ENCODE results near the gene FBXO24.
"Not testable (repeated sequence)": the region's sequence is repeated elsewhere in the genome, so short reads cannot be mapped to it uniquely, and the experiment has no call there.

Gene FBXO24, protein sequence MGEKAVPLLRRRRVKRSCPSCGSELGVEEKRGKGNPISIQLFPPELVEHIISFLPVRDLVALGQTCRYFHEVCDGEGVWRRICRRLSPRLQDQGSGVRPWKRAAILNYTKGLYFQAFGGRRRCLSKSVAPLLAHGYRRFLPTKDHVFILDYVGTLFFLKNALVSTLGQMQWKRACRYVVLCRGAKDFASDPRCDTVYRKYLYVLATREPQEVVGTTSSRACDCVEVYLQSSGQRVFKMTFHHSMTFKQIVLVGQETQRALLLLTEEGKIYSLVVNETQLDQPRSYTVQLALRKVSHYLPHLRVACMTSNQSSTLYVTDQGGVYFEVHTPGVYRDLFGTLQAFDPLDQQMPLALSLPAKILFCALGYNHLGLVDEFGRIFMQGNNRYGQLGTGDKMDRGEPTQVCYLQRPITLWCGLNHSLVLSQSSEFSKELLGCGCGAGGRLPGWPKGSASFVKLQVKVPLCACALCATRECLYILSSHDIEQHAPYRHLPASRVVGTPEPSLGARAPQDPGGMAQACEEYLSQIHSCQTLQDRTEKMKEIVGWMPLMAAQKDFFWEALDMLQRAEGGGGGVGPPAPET

DNA sequence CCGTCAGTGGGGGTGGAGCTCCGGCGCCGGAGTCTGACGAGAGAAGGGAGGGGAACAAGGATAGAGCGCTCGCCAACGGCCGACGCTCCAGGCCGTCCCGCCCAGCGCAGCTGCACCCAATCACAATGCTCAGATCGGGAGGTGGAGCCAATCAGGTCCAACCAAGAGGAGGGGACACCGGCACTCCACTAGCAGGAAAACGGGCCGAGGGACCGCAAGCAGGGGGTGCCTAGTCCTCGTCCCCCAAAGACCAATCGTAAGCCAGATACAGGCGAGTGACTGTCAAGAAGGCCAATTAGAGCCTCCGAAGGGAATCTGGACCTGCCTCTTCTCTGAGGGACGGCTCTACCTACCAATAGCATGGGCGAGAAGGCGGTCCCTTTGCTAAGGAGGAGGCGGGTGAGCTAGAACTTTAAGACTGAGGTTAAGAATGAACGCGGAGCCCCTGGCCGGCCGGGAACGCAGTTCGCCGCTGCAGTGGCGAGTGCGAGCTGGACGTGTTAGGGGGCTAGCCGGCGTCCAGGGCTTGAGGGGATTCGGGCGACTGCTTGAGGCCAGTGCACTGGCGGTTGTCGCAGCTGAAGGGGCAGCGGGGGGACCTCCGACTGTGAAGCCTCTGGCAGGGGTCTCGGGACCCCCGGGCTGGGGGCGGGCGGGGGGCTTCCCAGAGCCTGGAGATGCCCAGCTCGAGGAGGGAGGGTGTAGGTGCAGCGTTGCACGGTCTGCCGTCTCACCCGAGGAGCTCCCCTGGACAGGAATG is at the start of gene FBXO24:
Gene FBXO24 (plus strand): TSS at position 63 of the 760 bp plus-strand sequence. CDS start 298 bp downstream, at position 361.
- peak; percentile 100 for DNase-seq (ENCODE audit: low spot score)

DNA sequence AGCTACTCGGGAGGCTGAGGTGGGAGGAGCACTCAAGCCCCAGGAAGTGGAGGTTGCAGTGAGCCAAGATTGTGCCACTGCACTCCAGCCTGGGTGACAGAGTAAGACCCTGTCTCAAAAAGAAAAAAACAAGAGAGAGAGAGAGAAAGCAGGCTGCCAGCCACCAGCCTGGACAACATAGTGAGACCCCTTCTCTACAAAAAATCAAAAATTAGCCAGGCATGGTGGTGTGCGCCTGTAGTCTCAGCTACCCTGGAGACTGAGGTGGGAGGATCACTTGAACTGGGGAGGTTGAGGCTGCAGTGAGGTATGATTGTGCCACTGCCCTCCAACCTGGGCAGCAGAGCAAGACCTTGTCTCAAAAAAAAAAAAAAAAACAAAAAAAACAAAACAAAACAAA is 49.4 kb upstream of the FBXO24 start:
- DNase-seq (ENCODE audit: low spot score), result not testable (repeated sequence)

DNA sequence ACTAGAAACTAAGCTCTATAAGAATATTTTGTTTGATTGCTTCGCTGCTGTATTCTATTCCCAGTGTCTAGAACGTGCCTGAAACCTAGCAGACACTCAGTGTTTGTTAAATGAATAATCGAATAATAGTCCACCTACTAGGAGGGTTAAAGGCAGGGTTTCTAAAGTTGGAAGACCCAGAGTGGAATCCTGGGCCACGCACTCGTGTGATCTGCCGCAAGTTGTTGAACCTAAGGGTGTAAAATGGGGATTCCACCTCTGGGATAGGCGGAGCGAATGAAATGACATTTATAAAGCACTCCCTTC is 47.8 kb upstream of the FBXO24 start:
- no peak for DNase-seq (ENCODE audit: low spot score)

DNA sequence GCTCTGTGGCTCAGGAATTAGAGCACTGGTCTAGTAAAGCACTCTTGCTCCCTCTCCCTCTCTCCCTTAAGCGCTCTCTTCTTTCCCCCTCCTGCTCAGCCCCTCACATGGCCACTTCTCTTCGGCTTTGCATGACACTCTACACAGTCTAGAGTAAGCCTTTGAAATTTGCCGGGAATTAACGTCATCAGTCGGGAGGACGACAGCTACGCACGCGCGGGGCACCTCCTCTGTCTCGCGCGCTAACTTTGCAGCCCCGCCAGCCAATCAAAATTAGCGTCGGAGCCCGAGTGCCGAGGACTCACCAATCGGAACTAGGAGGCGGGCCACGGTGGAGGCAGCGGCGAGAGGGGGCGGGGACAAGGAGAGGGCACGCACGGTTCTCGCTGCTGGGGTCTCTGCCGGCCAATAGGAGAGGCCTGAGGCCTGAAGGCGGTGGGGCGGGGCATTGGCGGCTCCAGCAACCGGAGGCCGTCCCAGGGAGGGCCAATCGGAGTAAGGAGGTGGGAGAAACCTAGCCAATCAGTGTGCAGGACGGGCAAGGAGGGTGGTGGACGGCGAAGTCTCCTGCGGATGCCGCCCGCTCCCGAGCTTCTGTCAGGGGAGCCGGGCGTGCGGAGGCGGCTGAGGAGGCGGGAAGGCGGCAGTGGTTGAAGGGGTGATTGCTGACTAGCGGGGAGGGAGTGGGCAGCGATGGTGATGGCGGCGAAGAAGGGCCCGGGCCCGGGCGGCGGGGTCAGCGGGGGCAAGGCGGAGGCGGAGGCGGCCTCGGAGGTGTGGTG is 47.3 kb upstream of the FBXO24 start, which contains the start of gene AGFG2:
Gene AGFG2 (plus strand): TSS at position 550 of the 782 bp plus-strand sequence. CDS start 144 bp downstream, at position 694.
- peak; percentile 100 for DNase-seq (ENCODE audit: low spot score)

DNA sequence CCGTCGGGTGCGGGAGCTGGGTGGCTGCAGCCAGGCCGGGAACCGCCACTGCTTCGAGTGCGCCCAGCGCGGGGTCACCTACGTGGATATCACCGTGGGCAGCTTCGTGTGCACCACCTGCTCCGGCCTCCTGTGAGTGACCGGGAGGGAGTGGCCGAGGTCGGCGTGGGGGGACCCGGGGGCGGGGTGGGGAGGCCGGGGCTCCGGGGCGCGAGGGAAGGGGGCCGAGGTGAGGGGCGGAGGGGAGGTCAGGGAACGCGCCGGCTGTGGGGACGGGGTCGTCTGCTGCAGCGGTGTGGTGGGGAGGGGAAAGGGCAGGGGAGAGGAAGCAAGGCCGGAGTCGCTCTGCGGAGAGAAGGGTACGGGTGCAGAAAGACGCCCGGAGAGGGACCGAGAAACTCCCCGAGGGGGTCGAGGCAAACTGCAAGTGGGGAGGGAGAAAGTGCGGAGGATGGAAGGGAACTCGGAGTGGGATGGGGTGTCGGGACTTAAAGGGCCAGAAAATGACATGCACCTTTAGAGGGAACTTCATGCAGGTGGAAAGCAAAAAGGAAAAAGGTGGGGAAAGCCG is 46.6 kb upstream of the FBXO24 start:
- no peak for DNase-seq (ENCODE audit: low spot score)

DNA sequence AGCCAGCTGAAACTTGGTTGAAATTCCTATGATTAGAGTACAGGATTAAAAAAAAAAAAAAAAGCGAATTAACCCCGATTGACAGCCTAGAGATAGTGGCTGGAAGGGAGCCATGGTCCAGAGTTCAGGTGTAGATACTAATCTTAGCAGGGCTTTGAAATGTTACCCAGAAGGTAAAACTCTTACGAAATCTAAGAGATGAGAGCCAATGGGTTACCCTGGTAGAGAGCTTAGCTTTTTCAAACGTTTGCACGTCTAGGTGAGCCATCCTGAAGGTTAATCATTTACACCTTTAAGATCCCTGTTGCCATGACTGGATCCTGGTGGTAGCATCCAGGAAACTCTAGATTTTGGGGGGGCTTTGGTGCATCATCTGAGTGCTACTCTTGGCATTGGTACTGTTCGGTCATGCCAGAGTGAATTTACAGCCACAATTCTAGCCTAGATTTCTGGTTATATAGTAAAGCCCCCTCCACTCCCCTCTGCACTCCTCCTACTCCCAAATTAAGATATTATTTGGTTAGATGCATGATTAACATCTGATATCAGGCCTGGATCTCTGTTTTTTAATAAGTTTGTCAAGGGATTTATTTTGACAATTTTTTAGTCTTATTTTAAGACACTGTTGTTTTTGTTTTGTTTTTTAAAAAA is 45.9 kb upstream of the FBXO24 start:
- no peak for DNase-seq (ENCODE audit: low spot score)

DNA sequence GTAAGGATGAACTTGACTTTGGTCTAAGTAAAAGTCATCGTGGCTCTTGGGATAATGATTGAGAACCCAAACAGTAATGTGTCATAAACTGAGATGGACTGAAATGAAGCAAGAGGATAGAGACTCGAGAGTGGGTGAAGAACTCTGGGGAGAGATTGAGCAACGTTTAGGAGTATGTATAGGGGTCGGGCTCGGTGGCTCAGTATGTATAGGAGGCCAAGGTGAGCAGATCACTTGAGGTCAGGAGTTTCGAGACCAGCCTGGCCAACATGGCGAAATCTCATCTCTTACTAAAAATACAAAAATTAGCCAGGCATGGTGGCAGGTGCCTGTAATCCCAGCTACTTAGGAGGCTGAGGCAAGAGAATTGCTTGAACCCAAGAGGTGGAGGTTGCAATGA is 44.8 kb upstream of the FBXO24 start:
- not testable (repeated sequence) for DNase-seq (ENCODE audit: low spot score)

DNA sequence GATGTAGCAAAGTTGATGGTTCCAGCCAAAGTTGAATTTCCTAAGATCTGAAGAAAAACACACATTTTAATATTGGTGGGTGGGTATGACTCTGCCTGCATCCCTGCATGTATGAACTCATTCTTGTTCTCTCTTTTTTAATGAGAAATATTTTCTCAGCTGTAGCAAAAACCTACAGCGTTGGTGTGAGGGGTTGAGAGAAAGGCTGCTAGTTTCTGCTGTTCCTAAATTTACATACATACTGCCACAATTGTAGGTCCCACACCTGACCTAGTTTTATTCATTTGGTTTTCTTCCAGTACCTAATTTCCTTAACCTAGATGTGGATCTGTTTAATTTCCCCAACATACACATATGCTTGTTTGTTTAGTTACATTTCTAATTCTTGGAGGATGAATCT is 42.5 kb upstream of the FBXO24 start:
- no peak for DNase-seq (ENCODE audit: low spot score)

DNA sequence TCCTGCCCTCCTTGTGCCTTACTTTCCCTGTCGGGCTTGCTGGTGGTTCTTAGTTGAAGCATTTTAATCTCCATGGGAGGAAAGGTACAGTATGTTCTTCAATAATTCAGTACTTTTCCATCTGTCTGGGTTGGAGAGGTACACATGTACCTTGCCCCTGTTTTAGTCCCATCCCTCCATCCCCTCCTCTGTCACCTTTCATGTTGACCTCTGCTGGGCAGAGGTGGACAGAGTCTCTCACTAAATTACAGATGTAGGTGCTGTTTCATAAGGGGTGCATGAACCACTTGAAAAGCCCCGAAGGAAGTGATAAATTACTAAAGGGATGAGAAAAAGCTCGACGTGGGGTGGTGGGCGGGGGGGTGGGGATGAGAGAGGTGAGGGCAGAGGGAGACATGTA is 41.7 kb upstream of the FBXO24 start:
- DNase-seq (ENCODE audit: low spot score), result no peak

DNA sequence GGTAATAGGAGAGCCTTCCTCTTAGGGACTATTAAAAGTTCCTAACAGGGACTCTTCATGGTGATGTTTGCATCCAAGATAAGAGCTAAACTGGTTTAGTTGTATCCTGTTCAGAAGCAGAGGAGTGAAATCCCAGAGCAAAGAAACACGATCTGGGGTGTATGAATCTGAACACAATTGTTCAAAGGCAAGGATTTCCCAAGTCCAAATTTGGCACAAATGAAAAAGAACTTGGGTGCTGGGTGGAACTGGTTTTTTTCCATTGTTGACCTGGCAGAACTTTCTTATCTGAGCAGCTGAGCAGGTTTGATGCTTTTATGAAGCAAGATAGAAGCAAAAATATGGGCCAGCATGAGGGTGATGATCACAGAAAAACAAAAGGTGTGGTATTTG is 41.2 kb upstream of the FBXO24 start:
- DNase-seq (ENCODE audit: low spot score), result no peak

DNA sequence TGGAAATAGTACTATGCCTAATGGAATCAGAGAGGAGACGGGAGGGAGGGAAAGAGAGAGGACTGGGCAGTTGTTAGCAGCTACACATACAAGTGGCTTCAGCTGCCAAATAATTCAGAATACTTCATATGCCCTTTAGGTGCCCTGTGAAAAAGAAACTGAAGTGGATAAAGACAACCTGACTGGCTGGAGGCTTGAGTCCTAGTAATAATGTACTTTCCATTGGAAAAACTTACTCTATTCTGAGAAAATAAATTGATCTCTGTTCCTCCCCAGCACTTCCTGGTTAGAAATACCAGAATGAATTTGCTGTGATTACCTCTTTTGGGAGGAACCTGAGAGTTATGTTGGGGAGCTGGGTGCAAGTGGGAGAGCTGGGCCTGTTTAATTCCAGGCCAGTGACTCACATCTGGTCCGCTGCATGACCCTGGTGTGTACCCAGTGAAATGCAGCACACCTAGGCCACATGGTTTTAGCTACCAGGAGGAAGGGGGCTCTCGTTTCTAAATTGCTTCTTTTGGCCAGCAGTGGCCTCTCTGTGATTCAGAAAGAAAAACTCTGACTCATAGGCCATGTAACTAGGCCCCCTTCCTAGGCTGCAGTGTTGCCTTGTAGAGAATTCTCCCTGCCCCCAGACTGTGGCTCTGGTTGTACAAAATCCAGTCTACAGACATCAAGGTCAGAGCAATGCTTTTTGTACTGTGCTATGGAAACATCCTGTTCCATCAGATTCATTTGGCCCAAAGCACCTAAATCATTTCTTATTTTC is 40.6 kb upstream of the FBXO24 start:
- peak; percentile 88 for DNase-seq (ENCODE audit: low spot score)

DNA sequence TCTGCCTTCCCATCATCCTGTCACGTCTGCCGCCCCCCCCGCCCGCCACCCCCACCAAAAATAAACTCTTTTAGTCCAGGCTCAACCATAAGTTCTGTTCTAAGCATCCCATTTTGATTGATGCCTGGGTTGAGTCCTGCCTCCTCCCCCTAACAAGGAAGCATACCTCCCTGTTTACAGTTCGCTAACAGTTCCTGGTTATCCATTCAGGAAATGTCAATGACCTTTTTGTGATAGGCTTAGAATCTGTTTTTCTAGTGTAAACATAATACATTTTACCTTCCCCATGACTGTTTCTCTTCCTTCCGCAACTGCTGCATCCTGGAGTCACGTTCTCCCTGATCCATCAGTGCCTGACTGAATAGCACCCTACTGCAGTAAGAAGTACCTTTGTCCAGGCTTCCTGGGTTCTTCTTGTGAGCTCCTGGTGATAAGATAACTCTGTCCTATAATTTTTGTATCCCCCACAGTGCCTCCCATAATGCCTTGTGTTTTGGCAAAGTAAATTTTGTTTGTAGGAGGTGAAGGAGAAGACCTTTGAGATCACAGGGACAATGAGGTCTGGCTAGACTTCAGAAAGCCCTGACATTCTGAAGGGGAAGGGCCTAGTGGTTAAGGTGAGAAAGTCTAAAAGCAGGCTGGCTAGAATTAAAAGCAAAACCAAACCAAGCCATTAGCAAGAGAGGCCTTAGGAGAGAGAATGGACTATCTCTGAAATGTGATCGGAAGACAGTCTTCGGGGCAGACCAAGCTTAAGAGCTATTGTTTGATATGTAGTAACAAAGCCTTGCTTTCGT is 39.8 kb upstream of the FBXO24 start:
- DNase-seq (ENCODE audit: low spot score), result peak; percentile 63

DNA sequence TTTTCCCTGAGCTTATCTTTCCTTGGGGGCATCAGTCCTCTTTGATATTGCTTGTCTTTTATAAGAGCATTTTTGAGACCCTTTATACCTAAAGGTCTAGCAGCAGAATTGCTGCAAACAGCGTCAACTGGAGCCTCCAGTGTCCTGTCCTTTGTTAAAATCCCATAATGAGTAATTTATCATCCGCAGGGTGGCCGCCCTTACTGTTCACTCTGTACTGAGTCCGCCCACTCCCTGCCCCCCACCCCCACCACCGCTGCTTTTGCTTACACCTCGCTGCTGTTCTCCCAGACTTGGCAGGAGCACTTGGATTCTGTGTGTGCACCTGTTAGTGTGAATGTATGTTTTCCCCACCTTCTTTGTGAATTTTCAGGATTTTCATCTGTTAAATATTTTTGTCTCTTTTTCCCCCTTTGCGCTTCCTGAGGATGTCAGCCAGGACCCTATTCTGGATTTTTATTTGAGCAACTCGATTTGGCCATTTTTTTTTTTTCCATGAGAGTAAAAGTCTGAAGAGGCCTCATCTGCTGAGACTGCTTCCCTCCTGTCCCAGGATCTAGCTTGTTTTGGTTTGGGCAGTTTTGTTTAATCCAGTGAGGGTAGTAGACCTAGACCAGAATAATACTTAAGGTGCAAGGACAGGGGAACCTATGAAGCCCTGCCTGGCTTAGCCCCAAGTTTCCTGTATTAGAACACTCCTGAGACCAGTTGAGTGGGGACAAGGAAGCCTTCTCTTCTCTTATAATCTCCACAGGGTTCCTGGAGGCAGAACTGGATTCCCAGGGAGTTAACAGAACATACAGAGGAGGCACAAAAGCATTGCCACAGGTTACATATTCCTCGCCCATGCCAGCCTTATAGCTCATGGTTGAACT is 39.0 kb upstream of the FBXO24 start:
- no peak for DNase-seq (ENCODE audit: low spot score)

DNA sequence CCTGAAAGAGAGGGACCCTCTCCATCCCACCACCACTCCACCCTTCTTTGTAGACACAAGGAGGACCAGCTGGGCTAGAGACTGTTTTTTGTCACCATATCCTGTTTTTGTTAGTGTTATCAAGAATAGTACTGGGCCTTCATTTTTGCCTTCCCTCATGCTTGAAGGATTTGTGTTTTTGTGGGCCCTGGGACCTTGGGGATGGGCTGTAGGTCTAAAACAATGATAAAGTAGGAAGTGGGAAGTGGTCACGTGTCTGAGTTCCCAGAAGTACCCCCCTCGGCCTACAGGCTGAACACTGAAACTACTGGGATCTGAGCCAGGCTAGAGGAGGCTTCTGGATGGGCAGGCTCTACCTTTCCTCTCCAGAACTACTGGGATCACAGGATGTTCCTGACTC is 38.3 kb upstream of the FBXO24 start:
- DNase-seq (ENCODE audit: low spot score), result no peak

DNA sequence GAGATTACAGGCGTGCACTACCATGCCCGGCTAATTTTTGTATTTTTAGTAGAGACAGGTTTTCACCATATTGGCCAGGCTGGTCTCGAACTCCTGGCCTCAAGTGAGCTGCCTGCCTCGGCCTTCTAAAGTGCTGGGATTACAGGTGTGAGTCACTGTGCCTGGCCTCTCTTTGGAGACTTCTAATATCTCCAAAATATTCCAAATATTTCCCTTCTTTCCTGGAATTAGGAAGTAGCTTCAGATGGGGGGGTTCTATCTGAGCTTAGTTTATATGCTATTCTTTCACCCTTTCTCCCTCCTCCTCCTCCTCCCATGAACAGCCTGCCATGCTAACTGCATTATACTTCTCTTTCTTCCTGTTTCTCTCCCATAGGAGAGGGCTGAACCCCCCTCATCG is 37.7 kb upstream of the FBXO24 start:
- DNase-seq (ENCODE audit: low spot score), result not testable (repeated sequence)

DNA sequence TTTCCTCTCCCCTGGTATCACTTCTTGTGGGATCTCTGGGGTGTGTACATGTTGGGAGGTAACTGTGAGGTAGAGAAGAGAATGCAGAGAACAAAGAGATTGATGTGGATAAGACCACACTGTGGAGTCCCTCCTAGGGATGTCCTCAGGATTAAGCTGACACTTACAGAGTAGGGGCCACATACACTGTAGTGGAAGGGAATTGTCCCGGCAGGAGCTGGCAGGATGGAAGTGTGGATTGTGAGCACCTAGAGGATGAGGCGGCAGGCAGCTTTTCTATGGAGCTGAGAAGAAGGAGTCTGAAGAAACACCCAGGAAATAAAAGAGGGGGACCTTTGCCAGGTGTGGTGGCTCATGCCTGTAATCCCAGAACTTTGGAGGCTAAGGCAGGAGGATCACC is 33.6 kb upstream of the FBXO24 start:
- no peak for DNase-seq (ENCODE audit: low spot score)

DNA sequence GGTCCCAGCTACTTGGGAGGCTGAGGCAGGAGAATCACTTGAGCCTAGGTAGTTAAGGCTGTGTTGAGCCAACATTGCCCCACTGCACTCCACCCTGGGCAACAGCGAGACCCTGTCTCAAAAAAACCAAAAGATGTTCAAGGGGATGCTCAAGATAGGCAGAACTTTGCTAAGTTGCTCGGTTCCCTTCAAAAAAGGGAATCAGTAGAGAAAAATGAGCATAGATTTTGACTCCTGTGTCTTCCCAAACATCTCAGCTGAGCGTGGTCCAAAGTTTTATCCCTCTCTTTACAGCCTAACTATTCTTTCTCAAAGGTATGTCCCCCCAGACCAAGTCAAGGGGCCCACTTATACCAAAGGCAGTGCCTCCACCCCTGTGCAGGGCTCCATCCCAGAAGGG is 33.1 kb upstream of the FBXO24 start:
- DNase-seq (ENCODE audit: low spot score), result no peak

DNA sequence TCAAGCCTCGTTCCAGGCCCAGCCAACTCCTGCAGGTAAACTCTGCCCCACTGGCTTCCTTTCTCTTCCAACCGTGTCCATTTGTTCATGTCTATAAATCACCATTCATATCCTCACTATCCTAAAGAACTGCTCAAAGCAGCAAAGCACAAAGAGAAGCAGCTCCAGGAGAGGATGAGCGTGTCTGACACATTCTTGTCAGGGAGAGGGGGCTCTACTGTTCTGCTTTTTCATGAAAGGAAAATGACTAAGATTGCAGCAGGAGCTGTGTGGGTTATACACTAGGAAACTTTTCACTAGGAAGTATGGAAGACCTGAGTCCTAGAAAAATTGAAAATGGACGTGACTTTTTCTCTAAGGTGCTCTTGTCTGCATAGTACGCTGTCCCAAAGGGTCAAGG is 30.4 kb upstream of the FBXO24 start:
- DNase-seq (ENCODE audit: low spot score), result no peak

DNA sequence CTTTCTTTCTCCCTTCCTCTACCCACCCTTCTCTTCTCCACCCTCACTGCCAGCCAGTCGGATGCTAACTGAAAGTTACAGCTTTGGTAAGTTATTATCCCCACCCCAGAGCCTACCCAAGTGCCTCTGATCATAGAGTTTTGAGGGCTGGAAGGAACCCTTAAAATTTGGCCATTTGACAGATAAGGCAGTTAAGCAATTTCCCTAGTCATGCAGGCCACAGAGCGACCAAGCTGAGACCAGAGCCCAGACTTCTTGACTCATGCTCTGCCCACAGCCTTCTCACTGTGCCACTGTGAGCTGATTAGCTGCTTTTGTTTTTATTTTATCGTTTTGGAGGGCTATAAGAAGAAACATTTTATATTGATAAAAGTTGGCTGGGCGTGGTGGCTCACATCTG is 29.6 kb upstream of the FBXO24 start:
- DNase-seq (ENCODE audit: low spot score), result no peak

Data from activated CD4-positive, alpha-beta T cell treated with anti-CD3 and anti-CD28 coated beads, Interleukin-2, Interleukin-4, amounts not matched to agents 100 ng/mL and 50 ng/mL, durations not matched to agents 16 hours and 8 hours (primary cell).